Measurements from ENCODE around the gene ENPP3. TPM values are rescaled to one million over a fixed set of nuclear protein-coding genes. Genes with fewer than 3 reads are reported as not detected.

Gene ENPP3
- under 1 TPM in 2 of 6 experiments, not detected in 4; 0.07 to 0.12 TPM for total RNA-seq (2021; fragmentation: NEBNext Ultra II Directional; extraction: Animal tissue kit (Norgen Biotek cat#: 25700))
- long read RNA-seq = 0 reads

- no peak for DNase-seq
- TF ChIP-seq CTCF (IDR thresholded peaks at IDR 0.05) = no peak
- no peak within 1 kb of the TSS for H3K27ac Mint-ChIP-seq
Measured at GRCh38 chr6:131636880-131637792, at the start of gene ENPP3. Gene ENPP3, plus strand, starts transcription at chr6:131637302. Its CDS starts 83 bp downstream, at chr6:131637385.

GRCh38 chr6:131587909-131588308 lies 49.2 kb upstream of the ENPP3 start:
- H3K9me3 Mint-ChIP-seq = no peaks in the 10 kb centered on the region
- no peak for DNase-seq
- no peak for TF ChIP-seq CTCF (IDR thresholded peaks at IDR 0.05)
- H3K27me3 Mint-ChIP-seq (ENCODE audit: insufficient read depth) = no peaks in the 10 kb centered on the region
- no peaks in the 10 kb centered on the region for H3K4me1 Mint-ChIP-seq (ENCODE audit: low read depth)
- no peak overlapping the region for H3K4me3 Mint-ChIP-seq
- peaks cover 27% of the 10 kb centered on the region for H3K36me3 Mint-ChIP-seq (ENCODE audit: low read depth)
- H3K27ac Mint-ChIP-seq = no peak overlapping the region

More at GRCh38 chr6:131636880-131637792, at the start of gene ENPP3:
- Mint-ChIP-seq H3K9me3 (no peaks in the 10 kb centered on the region), H3K4me1 (ENCODE audit: low read depth) (peaks cover 7% of the 10 kb centered on the region; the same call in 1 of the 2 replicates), H3K27me3 (ENCODE audit: insufficient read depth) (peaks cover 5% of the 10 kb centered on the region), H3K36me3 (ENCODE audit: low read depth) (no peaks in the 10 kb centered on the region), H3K4me3 (no peak within 1 kb of the TSS)

GRCh38 chr6:131588643-131589042 lies 48.5 kb upstream of the ENPP3 start:
- H3K27me3 Mint-ChIP-seq (ENCODE audit: insufficient read depth) = no peaks in the 10 kb centered on the region
- H3K9me3 Mint-ChIP-seq = no peaks in the 10 kb centered on the region
- H3K27ac Mint-ChIP-seq = no peak overlapping the region
- TF ChIP-seq CTCF (IDR thresholded peaks at IDR 0.05) = no peak
- H3K4me3 Mint-ChIP-seq = no peak overlapping the region
- no peaks in the 10 kb centered on the region for H3K4me1 Mint-ChIP-seq (ENCODE audit: low read depth)
- peaks cover 29% of the 10 kb centered on the region for H3K36me3 Mint-ChIP-seq (ENCODE audit: low read depth)
- DNase-seq = no peak

GRCh38 chr6:131592935-131593334 lies 44.2 kb upstream of the ENPP3 start:
- H3K9me3 Mint-ChIP-seq = no peaks in the 10 kb centered on the region
- no peak for DNase-seq
- no peaks in the 10 kb centered on the region for H3K27me3 Mint-ChIP-seq (ENCODE audit: insufficient read depth)
- H3K4me3 Mint-ChIP-seq = no peak overlapping the region
- no peak for TF ChIP-seq CTCF (IDR thresholded peaks at IDR 0.05)
- H3K36me3 Mint-ChIP-seq (ENCODE audit: low read depth) = peaks cover 43% of the 10 kb centered on the region
- no peaks in the 10 kb centered on the region for H3K4me1 Mint-ChIP-seq (ENCODE audit: low read depth)
- no peak overlapping the region for H3K27ac Mint-ChIP-seq

GRCh38 chr6:131594074-131594473 lies 43.0 kb upstream of the ENPP3 start:
- no peak overlapping the region for H3K27ac Mint-ChIP-seq
- peaks cover 38% of the 10 kb centered on the region for H3K36me3 Mint-ChIP-seq (ENCODE audit: low read depth)
- H3K4me1 Mint-ChIP-seq (ENCODE audit: low read depth) = no peaks in the 10 kb centered on the region
- no peak overlapping the region for H3K4me3 Mint-ChIP-seq
- no peaks in the 10 kb centered on the region for H3K27me3 Mint-ChIP-seq (ENCODE audit: insufficient read depth)
- H3K9me3 Mint-ChIP-seq = no peaks in the 10 kb centered on the region
- TF ChIP-seq CTCF (IDR thresholded peaks at IDR 0.05) = no peak
- DNase-seq = no peak
